Measurements from ENCODE around the gene CILP2. TPM values are rescaled to one million over a fixed set of nuclear protein-coding genes. Genes with fewer than 3 reads are reported as not detected.

The CILP2 gene
- total and polyA plus RNA-seq, 2 donors (not counting 1 experiment from before 2014, with no cell fraction given), result 0.10 to 0.66 TPM

DNA sequence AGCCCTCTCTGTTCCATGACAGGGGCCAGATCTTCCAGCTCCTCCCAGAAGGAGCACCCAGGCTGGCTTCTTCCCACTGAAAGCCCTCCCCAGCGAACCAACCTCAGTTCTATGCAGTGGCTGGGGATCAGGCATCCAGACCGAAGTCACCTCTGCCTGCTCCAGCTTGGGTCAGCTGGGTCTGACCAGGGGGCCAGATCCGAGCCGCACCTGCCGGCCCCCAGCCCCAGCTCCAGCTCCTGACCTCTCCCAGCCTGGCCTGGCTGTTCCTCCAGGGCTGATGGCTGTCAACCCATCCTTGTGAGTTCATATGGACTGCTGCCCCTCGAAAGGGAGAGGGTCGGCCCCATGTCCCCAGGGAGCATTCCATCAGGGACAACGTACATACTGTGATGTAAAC is 30.7 kb upstream of the CILP2 start:
- Histone ChIP-seq H3K36me3 (ENCODE audit: control insufficient read depth, insufficient read depth, low read length) (peaks cover 19% of the 10 kb centered on the region), H3K27ac (ENCODE audit: insufficient read depth, low read length) (no peak overlapping the region), H3K9ac (ENCODE audit: insufficient read depth, low read length) (no peak overlapping the region), H3K4me1 (ENCODE audit: control insufficient read depth, extremely low read depth, insufficient read depth, low read length) (no peaks in the 10 kb centered on the region), H2AFZ (ENCODE audit: low read length) (no peak overlapping the region), H3K4me2 (ENCODE audit: extremely low read depth, insufficient read depth, low read length) (no peak overlapping the region), H3K79me2 (ENCODE audit: control insufficient read depth, insufficient read depth, low read length) (no peaks in the 10 kb centered on the region), H3K4me3 (replicated peaks in 1 of 4; ENCODE audit: control extremely low read depth in 1 of 4, insufficient read depth in 1 of 4, low read depth in 3 of 4, low read length in 4 of 4) (no peak overlapping the region), H3K27me3 (ENCODE audit: control insufficient read depth, insufficient read depth, low read length) (no peaks in the 10 kb centered on the region), H4K20me1 (ENCODE audit: control insufficient read depth, extremely low read depth, insufficient read depth, low read length) (no peaks in the 10 kb centered on the region), H3K9me3 (ENCODE audit: control insufficient read depth, insufficient read depth, low read depth, low read length) (no peaks in the 10 kb centered on the region)
- DNase-seq (ENCODE audit: low read depth in 2 of 2), result no peak
- TF ChIP-seq EZH2 (IDR thresholded peaks at IDR 0.05; ENCODE audit: low read length, missing control alignments), result no peak
- TF ChIP-seq, protein P1, sequence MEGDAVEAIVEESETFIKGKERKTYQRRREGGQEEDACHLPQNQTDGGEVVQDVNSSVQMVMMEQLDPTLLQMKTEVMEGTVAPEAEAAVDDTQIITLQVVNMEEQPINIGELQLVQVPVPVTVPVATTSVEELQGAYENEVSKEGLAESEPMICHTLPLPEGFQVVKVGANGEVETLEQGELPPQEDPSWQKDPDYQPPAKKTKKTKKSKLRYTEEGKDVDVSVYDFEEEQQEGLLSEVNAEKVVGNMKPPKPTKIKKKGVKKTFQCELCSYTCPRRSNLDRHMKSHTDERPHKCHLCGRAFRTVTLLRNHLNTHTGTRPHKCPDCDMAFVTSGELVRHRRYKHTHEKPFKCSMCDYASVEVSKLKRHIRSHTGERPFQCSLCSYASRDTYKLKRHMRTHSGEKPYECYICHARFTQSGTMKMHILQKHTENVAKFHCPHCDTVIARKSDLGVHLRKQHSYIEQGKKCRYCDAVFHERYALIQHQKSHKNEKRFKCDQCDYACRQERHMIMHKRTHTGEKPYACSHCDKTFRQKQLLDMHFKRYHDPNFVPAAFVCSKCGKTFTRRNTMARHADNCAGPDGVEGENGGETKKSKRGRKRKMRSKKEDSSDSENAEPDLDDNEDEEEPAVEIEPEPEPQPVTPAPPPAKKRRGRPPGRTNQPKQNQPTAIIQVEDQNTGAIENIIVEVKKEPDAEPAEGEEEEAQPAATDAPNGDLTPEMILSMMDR (conservative IDR thresholded peaks at IDR 0.05 in 1 of 2, IDR thresholded peaks at IDR 0.05 in 1 of 2; ENCODE audit: low read depth in 1 of 2, low read length in 2 of 2), result no peak

GRCh38 chr19:19508217-19508616 is 29.8 kb upstream of the CILP2 start:
- no peak for DNase-seq (ENCODE audit: low read depth in 2 of 2)
- TF ChIP-seq, protein P1 (conservative IDR thresholded peaks at IDR 0.05 in 1 of 2, IDR thresholded peaks at IDR 0.05 in 1 of 2; ENCODE audit: low read depth in 1 of 2, low read length in 2 of 2), result no peak
- no peak for TF ChIP-seq EZH2 (IDR thresholded peaks at IDR 0.05; ENCODE audit: low read length, missing control alignments)
- H3K4me2 ChIP-seq (ENCODE audit: extremely low read depth, insufficient read depth, low read length), result no peak overlapping the region

GRCh38 chr19:19510432-19510831 is 27.6 kb upstream of the CILP2 start:
- Histone ChIP-seq H3K4me1 (ENCODE audit: control insufficient read depth, extremely low read depth, insufficient read depth, low read length) (no peaks in the 10 kb centered on the region), H3K4me3 (replicated peaks in 1 of 4; ENCODE audit: control extremely low read depth in 1 of 4, insufficient read depth in 1 of 4, low read depth in 3 of 4, low read length in 4 of 4) (no peak overlapping the region), H2AFZ (ENCODE audit: low read length) (no peak overlapping the region), H3K9me3 (ENCODE audit: control insufficient read depth, insufficient read depth, low read depth, low read length) (no peaks in the 10 kb centered on the region), H4K20me1 (ENCODE audit: control insufficient read depth, extremely low read depth, insufficient read depth, low read length) (no peaks in the 10 kb centered on the region), H3K4me2 (ENCODE audit: extremely low read depth, insufficient read depth, low read length) (no peak overlapping the region), H3K27ac (ENCODE audit: insufficient read depth, low read length) (no peak overlapping the region), H3K9ac (ENCODE audit: insufficient read depth, low read length) (no peak overlapping the region), H3K36me3 (ENCODE audit: control insufficient read depth, insufficient read depth, low read length) (peaks cover 7% of the 10 kb centered on the region), H3K27me3 (ENCODE audit: control insufficient read depth, insufficient read depth, low read length) (no peaks in the 10 kb centered on the region), H3K79me2 (ENCODE audit: control insufficient read depth, insufficient read depth, low read length) (no peaks in the 10 kb centered on the region)
- no peak for TF ChIP-seq EZH2 (IDR thresholded peaks at IDR 0.05; ENCODE audit: low read length, missing control alignments)
- TF ChIP-seq, protein P1 (conservative IDR thresholded peaks at IDR 0.05 in 1 of 2, IDR thresholded peaks at IDR 0.05 in 1 of 2; ENCODE audit: low read depth in 1 of 2, low read length in 2 of 2), result no peak
- DNase-seq (ENCODE audit: low read depth in 2 of 2), result no peak

More at GRCh38 chr19:19508217-19508616, 29.8 kb upstream of the CILP2 start:
- Histone ChIP-seq H3K9me3 (ENCODE audit: control insufficient read depth, insufficient read depth, low read depth, low read length) (no peaks in the 10 kb centered on the region), H3K79me2 (ENCODE audit: control insufficient read depth, insufficient read depth, low read length) (no peaks in the 10 kb centered on the region), H3K27ac (ENCODE audit: insufficient read depth, low read length) (no peak overlapping the region), H3K36me3 (ENCODE audit: control insufficient read depth, insufficient read depth, low read length) (peaks cover 17% of the 10 kb centered on the region), H3K4me3 (replicated peaks in 1 of 4; ENCODE audit: control extremely low read depth in 1 of 4, insufficient read depth in 1 of 4, low read depth in 3 of 4, low read length in 4 of 4) (no peak overlapping the region), H3K4me1 (ENCODE audit: control insufficient read depth, extremely low read depth, insufficient read depth, low read length) (no peaks in the 10 kb centered on the region), H2AFZ (ENCODE audit: low read length) (no peak overlapping the region), H3K27me3 (ENCODE audit: control insufficient read depth, insufficient read depth, low read length) (no peaks in the 10 kb centered on the region), H4K20me1 (ENCODE audit: control insufficient read depth, extremely low read depth, insufficient read depth, low read length) (no peaks in the 10 kb centered on the region), H3K9ac (ENCODE audit: insufficient read depth, low read length) (no peak overlapping the region)

All from fibroblast of lung (primary cell).